ENCODE results near the gene ANKRD31.

DNA sequence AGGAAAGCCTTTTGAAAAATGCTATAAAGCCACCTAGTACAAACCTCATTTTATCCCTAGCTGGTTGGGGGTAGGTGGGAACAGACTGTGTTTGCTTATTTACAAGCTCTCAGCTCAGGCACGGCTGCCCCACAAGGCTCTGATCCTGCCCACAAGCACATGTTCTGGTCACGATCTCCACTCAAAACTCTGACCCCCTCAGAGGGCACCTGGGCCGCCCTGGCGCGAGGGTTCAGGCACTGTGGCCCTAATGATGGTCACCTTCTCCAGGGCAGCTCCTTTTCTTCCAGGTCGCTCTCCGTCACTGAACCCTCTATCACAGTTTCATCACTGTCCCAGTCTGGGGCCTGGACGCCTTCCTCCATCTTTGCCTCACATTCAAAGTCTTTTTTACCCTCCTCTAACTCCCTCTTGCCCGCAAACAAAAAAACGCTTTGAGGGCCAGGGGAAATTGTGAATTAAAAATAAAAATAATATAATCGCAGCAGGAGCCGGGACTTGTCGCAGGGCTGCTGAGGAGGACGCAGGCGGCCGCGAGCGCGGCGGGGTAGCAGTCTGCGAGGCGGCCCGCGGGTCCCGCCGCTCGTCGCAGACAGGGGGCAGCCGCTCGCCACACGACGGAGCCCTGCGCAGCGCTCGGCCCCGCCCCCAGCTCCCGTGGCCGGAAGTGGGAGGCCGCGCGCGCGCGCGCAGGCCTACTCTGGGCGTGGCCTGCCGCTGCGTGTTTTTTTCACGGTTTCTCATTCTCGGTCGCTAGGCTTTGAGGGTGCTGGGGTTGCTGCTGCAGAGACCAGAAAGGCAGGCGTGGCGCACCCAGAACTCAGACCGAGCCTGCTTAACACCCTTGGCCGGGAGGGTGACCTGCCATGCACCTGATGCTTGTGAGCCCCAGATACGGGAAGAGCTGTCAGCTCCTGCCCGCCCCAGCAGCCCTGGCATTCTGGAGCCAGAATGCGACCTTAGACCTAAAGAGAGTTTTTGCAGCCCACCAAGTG, at the start of gene ANKRD31:
- TF ChIP-seq POLR2A (IDR thresholded peaks at IDR 0.05; ENCODE audit: low read depth, low read length) (no peak), SPI1 (IDR thresholded peaks at IDR 0.05; ENCODE audit: low read depth, low read length) (no peak)

Measured in GM12891 (cell line).